Fibroblast of skin of scalp (primary cell): ENCODE measurements around the gene COPZ1.

Experiments used
- DNase-seq: peaks from one replicate; pipeline ENCODE4 v3.0.0-alpha.2; 2013

The COPZ1 gene

DNA sequence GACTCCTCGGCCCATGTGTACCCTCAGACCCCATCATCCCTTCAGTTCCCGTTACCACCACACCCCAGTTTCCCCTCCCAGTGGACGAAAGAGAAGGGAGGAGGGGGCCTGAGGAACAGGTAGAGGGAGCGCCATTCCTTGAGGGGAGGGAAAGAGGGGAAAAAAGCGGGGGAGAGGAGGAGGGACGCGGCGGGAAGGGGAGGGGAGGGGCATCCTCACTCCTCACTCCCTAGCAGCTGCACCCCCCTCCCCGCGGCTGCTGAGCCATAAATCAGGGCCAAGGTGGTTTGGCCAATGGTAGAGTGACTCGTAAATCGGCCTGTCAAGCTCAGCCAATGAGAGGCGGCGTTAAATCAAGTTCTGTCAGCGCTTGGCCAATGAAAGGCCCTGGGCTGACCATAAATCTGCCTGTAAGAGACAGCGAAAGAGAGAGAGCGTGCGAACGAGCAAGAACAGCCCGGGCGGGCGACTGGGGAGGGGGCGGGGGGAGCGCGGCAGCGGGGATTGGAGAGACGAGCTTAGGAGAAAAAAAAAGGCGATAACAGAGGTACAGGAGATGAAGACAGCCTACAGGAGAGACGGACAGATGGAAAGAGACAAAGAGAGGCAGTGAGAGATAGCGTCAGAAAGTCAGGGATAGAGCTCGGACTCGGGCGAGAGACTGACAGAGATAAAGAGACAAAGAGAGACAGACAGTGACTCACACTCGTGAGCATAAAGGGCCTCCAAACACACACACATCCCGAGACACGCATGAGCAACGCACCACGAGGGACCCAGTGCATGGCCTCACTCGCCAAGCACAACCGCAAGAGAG, 34.2 kb downstream of the COPZ1 start:
- peak; percentile 100 for DNase-seq

DNA sequence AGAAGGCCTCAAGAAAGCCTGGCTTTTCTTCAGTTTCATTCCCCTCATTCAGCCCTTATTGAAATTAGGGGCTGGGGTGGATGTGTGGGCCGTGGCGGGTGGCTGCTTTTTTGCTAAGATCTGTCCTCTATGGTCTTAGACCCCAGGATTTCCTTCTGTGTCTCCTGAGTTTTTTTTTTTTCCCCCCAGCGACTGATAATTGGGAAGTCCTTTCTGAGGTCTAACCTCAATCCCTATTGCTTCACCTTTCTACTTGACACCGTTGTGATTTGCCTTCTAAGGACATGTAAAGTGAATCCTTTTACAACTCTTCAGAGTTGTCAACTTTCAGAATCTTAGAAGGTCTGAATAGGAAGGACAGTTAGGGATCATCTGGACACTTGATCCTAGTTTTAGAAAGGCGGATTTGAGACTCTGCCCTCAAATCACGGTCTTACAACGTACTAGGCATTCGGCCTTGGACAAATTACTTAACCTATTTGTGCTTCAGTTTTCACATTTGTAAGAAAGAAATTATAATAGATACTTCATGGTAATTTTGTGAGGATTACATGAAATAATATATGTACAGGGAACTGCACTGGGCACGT, 34.9 kb downstream of the COPZ1 start:
- no peak for DNase-seq

DNA sequence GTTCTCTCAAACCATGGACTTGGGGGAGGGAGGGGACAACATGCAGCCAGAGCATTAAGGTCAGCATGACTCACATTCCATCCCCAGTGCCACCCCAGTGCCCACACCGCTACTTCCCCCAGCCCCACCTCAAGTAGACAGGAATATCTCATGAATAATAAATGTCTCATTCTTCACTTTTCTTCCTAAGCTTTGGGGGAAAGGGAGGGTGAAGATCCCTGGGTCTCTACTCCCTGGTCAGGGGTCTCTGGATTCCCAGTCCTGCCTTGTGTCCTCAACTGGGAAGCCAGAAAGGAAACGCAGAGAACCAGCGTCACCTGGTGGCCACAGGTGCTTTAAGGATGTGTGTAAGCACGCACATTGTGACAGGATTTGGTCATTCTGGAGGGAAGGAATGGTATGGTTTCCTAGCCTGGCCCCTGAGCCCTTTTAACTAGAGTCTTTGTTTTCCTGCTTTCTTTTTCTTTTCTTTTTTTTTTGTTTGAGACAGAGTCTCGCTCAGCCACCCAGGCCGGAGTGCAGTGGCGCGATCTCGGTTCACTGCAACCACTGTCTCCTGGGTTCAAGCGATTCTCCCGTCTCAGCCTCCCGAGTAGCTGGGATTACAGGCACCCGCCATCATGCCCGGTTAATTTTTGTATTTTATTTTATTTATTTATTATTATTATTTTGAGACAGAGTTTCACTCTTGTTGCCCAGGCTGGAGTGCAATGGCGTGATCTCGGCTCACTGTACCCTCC, 36.0 kb downstream of the COPZ1 start:
- peak; percentile 77 for DNase-seq

DNA sequence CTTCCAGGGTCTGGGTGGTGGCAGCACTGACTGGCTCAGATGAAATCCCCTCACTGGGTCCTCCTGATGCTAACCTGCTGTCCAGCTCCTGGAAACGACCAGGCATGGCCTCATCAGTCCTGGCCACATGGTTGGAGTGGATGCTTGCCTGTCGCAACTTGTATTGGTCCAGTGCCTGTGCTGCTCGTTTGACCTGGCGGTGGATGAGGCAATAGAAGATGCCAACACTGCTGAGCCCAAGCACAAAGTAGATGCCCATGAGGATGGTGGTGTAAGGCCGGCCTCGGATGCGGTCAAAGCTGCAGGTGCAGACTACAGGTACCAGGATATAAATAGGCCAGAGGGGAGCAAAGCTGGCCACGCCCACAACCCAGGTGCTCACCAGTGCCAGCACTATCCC, 38.1 kb downstream of the COPZ1 start:
- no peak for DNase-seq

DNA sequence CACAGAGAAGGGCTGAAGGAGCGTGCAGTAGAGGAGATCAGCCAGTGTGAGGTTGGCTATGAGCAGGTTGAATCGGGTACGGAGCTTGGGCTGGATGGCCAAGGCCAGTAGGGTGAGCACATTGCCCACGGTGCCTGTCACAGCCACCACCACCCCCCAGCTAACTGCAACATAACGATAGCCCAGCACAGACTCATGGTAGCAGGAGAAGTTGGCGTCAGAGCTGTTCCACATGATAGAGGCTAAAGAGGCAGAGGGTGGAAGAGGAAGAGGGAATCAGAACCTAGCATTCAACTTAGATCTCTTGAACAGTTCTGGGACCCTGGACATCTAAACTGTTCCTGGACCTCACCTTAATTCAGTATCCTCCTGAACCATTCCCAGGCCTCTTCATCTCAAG, 38.7 kb downstream of the COPZ1 start:
- no peak for DNase-seq

DNA sequence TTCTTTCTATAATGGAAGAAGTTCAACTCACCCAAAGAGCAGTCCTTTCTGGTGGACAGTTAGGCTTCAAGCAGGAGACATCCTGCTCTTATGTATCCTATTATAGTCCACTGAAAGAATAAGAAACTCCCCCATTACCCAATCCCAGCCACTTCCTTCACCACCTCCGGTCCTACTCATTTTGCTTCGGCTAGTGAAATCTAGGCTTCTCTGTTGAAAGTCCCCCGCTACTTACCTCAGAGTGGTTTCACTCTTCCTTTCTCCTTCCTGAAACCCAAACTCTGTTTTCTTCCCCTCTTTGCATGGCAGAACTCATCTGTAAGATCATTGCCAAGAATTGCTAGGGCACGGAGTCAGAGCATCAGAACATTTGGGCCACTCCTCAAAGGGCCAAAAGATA, 39.5 kb downstream of the COPZ1 start, which contains the start of gene GPR84:
GPR84 (minus strand) TSS at position 74 of the 400 bp plus-strand sequence. CDS start 635 bp downstream, outside the sequence.
- DNase-seq: no peak

DNA sequence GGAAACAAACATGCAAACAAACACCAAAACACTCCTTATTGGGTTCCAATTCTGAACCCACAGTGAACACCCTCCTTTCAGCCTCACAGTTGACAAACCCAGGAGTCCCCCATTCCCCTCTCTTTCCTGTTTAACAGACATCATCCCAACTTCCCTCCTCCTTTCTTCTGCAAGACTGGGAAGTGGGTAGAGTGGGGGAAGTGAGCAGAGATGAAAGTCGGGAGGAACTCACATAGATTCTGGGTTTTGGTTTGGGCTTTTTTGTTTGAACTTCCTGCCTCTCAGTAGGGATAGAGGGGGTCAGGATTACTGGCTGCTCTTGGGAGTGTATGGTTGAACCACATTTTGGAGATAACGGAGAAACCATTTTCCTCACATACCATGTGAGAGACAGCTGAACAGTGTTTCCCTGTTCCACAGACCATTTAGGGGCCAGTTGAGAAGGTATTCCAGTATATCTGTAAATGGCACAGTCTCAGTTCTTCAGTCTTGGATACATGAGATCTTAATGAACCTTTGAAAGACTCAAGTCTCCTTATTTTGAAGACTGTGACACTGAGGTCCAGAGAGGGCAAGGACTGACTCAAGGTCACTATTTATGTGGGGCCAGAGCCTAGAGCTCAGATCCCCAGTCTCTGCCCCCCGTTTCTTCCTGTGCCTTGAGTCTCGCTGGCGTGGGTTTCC, 43.2 kb downstream of the COPZ1 start:
- no peak for DNase-seq

DNA sequence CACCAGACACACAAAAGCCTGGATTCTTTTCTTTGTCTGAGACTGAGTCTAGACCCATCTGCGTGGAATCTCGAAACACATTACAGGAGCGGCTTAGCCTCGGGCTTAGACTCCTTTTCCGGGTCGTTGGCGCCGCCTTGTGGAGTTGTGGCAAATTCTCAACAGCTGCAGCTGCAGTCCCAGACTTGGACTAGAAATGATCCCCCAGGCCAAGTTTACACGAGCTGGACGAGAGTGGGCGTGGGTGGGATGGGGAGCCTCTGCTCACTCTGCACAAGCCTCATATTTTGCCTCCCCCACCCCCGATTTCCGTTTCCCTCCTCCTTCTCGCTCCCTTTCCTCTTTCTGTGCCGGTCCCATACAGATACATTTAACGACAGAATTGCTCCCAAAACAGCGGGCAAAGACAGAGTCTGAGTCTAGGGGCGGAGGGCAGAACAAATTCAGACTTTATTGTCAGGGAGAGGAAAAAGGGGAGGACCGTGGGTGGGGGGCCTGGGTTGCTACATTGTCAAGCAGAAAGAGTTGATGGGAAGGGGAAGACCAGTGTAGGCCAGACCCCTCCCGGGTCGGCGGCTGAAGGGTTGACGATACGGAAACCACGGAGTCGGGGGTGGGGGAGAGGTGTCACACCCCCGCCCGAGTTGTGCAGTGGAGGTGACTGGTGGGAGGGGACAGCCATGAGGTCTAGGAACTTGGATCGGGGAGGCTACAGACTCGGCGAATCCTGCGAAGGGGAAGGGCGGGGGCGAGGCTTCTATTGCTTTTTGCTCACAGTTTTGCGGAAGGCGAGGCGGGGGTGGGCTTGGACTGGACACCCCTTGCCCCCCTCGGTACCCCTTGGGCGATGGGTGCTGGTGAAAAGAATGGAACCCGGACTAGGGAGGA, 44.0 kb downstream of the COPZ1 start:
- DNase-seq: peak; percentile 86

DNA sequence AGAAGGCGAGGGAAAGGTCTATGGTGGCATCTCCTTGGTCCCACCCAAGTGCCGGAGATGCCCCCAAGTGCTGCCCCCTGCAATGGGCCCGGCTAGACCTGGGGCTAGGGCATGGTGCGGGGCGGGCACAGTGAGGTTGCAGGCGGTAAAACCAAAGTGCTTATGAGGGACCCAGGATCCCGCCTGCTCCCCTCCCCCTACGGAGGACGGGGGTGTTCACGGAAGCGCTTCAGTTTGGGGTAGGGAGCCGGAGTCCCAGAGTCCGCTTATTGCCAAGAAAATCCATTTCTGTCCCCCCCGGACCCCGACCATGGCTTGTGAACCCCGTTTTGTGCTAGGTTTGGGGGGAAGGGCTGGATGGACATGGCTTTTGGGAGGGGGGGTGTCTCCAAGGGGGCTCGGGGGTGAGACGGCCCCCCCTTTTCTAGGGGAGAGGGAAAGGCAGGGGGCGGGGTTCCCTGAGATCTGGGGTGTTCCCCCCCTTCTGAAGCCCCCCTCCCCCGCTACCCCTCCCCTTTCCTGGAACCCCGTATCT, 44.7 kb downstream of the COPZ1 start:
- DNase-seq: no peak

DNA sequence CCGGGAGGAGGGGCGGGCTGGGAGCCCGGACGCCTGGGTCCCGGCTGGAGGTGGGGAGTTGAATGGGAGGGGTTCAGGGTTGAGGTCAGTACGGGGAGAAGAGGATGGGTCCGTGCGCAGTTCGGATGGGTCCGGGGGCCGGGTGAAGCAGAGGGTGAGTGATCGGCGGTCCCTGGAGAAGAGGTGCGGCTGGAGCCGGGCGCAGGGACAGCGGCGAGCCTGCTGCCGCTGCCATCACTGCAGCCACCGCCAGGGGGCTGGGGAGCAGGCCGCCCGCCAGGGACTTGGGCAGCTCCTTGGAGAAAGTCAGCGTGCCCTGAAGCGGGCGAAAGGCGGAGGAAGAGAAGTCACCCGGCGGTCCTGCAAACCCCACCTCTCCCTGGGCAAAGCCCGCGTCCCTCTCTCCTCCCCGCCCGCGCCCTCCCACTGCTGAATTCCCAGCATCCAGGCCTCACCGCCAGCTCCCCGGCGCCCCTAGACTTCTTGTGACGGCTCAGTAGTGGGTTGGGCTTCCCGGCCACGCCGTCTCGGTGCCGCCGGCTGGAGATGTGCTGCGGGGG, 45.3 kb downstream of the COPZ1 start:
- peak; percentile 83 for DNase-seq

DNA sequence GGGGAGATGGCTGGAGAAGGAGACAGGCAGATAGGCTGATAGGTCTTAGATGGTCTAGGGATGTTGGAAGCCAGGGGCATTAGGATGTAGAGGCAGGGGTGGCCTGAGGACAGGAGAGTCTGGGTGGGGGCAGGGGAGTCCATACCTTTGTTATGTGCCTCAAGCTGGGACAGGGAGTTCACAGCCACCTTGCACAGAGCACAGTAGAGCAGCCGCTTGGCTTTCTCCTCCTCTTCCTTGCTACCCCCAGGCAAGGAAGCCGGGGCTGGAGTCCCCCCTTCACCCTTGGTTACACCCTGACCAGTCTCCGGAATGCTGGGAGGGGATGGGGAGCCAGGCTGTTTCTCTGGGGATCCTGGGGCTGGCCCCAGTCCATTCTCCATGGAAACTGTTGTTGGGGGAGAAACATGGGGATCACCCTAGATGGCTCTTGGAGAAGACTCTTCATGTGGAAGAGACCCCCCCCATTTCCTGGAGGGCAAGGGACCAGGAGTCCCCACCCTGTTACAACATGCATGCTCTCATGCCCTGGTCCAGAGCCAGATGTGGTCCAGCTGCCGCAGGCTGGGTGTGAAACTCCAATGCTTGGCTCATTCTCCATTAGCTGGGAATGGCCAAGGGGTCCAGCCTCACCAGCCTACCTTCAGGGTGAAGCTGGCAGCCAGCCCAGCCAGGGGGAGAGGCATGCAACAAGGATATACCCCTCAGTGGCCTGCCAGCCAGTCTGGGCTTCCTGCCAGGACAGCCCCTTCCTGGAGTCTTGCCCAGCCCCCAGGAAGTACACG, 46.6 kb downstream of the COPZ1 start:
- DNase-seq: no peak

DNA sequence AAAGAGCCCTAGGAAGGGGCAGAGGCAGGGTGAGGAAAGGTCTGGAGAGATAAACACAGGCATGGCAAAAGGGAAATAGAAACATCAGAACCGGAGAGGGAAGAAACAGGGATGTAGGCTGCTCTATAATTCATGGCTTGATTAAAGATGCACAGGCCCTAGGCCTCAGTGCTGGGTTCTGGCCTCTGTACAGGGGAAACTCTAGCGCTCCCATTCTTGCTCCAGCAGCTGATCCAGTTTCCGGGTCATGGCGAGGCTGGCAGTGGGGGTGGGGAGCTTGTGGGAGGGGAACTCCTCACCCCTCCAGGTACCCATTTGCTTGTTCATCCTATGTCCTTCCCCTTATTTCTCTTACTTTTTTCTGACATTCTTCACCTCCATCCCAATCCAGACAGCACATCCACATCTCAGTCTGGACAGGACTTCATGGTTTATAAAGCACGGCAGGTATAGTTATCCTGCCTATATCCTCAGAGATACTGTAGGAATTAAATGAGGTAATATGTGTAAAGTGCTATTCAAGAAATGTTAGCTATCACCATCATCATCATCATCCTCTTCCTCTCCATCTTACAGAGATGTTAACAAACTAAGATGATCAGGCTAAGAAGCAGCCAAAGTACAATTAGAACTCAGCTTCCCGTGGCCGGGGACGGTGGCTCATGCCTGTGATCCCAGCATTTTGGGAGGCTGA, 47.3 kb downstream of the COPZ1 start:
- DNase-seq: no peak

DNA sequence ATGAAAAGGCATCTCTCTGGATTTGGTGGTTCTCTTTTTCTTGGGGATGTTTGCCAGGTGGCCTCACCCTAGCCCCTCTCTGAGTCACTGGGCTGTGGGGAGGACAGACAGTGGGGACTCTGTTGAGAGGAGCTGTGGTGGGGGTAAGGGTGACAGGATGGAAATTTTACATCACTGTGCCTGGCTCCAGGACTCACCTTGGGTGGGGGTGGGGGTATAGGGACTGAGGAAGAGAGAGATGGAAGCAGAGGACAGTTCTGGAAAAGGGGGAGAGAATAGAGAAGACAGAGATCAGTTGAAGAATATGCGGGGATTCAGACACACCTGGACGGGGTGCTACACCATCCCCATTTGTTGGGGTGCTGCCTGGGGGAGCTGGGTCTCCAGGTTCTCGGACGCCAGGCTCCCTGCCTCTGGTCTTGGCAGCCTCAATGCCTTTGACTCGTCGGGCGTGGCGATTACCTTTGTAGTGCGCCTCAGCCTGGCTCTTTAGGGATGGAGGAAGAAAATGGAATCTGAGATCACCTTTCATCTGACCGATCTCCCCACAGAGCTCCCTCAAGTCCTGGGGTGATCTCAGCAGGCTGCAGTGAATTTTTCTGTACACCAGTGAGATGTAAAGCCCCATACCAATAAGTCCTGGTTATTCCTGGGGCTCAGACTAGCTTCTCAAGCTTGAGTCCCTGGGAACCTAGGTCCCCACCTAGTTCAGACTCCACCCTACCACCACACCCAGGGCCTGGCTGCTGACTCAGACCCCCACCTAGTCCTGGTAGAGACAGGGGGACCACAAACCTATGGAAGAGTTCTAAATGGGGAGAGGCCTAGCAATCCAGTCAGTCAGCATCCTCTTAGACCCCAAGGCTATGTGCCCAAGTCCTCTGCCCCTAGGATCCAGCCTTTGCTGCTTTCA, 49.0 kb downstream of the COPZ1 start:
- DNase-seq: no peak

DNA sequence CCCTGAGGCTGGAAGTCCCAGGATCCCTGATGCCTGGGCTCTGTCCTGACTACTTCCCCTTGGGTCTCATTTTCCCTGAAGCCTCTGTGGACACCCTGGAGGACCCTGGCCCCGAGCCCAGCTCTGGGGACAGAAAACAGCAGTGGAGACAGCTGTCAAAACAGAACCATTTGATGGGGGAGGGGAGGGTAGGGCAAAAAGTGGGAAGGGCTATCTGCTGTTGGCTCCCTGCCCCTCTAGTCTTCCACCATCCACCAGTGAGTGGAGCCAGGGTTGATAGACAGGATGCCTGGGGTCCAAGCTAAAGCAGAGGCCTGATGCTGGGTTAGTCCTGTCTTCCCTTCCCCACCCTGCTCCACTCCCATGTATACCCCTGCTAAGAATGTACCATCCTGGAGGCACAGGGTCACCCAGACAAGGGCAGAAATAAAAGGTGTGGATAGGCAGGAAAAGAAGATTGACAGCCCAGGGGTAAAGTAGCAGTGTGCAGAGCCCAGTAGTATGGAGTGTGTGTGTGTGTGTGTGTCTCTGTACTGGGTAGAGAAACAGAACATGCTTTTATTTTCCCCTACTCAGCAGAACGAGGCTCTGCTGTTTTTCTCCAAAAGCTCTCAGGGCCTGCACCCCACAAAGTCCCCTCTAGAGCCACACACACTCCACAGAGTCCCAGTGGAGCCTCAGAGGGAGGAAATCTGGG, 49.8 kb downstream of the COPZ1 start:
- DNase-seq: no peak

DNA sequence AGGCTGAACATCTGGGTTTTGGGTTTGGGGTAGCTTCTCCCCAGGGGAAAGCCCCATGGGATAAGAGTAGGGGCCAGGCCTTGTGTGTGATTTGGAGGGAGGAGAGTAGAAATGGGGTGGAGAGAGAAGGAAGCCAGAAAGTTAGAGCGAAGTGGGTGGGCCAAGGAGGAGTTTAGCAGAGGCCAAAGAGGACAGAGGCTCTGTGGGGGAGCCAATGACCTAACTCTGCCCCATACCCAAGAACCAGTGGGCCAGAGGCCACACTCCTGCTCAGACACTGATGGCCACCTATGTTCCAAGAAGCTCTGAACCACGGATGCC, 50.3 kb downstream of the COPZ1 start:
- DNase-seq: no peak

DNA sequence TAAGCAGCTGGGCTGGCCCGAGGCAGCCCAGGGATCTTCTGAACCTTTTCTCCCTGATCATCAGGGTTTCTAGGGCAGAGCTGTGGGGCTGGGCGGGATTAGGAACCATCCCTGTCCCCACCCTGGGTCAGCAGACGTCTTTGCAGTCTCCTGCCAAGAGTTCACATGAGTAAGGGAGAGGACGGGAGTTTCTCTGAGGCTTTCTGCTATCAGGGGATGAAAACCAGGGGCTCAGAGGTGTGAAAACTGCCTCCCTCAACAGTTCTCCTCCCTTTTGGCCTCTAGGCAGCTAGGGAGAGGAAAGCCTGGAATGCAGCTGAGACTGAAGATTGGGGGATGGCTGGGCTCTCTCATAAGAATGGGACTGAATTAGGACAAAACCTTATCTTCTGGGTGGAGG, 51.7 kb downstream of the COPZ1 start:
- no peak for DNase-seq

DNA sequence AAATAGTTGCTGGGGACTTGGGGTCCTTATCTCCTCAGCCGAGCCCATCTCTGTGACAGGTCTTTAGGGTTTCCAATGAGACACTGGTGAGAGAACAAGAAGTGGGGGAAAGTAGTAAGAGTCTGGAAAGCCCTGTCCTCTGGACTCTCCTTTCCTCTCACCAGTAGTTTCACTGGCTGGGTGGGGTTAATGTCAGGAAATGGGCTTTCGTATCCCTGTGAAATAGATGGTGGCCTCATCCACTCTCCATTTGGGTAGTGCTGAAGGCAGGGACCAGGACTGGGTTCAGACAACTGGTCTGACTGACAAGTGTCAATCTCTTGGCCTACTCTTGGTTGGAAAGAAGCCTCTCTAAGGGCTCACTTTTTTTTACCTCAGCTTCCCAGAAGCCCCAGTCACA, 52.1 kb downstream of the COPZ1 start:
- DNase-seq: no peak

DNA sequence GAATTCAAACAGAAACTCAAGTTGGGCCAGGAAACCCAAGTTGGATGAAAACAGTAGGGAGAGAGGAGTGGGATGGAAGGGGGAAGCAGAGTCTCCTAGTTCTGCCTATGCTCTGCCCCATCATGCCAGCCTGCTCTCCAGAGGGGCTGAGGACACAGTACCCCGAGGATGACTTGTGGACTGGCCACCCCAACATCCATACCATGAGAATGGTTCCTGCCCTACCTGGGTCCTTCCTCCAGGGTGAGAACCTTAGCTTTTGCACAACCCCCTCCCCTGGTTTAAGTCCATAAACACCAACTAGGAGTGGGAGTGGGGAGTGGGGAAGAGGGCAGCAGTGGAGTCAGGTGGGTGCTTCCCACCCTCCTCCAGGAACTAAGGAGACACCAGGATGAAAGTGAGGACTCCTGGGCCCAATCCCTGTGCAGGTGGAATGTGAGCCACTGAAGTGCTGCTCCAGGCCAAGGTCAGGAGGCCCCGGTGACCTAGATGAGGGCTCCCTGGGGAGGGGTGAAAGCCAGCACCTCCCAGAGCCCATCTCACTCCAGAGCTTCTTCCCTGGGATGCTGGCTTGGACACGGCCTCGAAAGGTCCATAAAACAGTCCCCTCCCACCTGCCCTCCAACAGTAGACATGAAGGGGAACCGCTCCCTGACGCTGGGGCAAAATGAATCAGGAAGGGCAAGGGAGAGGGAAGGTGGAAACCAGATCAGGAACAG, 53.0 kb downstream of the COPZ1 start:
- DNase-seq: no peak
